ENCODE data around the gene SPSB3.

SPSB3 gene

DNA sequence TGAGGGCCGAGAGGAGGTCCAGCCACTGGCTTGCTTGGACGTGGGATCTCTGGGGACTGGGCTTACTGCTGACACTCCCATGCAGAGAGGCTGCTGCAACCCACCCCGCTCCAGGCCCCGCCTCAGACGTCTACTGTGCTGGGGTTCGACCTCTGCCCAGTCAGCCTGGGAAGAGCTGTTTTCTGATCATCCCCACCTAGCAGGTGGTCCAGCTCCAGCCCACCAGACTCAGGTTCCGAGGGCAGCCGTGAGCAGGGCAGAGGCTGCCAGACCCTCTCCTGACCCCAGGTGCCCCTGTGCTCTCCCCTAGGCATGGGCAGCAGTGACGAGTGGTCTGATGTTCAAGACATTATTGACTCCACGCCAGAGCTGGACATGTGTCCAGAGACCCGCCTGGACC is 34.4 kb downstream of the SPSB3 start:
- ATAC-seq, result no peak

DNA sequence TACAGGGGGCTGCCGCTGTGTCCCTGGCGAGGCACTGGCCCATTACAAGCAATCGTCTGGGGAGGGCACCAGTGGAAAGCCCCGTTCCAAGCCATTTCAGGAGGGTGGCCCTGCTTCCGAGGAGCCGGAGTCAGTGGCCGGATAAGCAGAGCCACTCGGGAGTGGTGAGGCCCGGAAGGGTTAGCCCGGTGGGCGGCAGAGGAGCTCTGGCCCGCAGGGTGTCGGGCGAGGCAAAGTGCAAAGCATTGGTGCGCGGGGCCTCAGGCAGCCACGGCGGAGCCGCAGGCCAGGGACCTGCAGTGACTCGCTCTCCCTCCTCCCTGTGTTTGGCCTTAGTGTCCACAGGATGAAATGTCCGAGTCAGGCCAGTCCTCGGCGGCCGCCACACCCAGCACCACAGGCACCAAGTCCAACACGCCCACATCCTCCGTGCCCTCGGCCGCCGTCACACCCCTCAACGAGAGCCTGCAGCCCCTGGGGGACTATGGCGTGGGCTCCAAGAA is 35.6 kb downstream of the SPSB3 start:
- peak; percentile 9; the same call in 2 of the 3 replicates for ATAC-seq
- TF ChIP-seq PPARA (CRISPR knock-in tag; IDR thresholded peaks at IDR 0.05; ENCODE audit: borderline replicate concordance) (no peak), OSR1 (CRISPR knock-in tag; IDR thresholded peaks at IDR 0.05) (no peak), ZFP3 (CRISPR knock-in tag; IDR thresholded peaks at IDR 0.05) (no peak), ZNF70 (CRISPR knock-in tag; IDR thresholded peaks at IDR 0.05) (no peak)
- TF ChIP-seq, protein P1, sequence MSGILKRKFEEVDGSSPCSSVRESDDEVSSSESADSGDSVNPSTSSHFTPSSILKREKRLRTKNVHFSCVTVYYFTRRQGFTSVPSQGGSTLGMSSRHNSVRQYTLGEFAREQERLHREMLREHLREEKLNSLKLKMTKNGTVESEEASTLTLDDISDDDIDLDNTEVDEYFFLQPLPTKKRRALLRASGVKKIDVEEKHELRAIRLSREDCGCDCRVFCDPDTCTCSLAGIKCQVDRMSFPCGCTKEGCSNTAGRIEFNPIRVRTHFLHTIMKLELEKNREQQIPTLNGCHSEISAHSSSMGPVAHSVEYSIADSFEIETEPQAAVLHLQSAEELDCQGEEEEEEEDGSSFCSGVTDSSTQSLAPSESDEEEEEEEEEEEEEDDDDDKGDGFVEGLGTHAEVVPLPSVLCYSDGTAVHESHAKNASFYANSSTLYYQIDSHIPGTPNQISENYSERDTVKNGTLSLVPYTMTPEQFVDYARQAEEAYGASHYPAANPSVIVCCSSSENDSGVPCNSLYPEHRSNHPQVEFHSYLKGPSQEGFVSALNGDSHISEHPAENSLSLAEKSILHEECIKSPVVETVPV (CRISPR knock-in tag; IDR thresholded peaks at IDR 0.05), result no peak

More for the DNA sequence above, 34.4 kb downstream of the SPSB3 start:
- TF ChIP-seq BACH2 (CRISPR knock-in tag; IDR thresholded peaks at IDR 0.05; ENCODE audit: borderline replicate concordance) (no peak), OSR1 (CRISPR knock-in tag; IDR thresholded peaks at IDR 0.05) (no peak), ARNTL (CRISPR knock-in tag; IDR thresholded peaks at IDR 0.05; ENCODE audit: borderline replicate concordance, low read depth) (no peak)

DNA sequence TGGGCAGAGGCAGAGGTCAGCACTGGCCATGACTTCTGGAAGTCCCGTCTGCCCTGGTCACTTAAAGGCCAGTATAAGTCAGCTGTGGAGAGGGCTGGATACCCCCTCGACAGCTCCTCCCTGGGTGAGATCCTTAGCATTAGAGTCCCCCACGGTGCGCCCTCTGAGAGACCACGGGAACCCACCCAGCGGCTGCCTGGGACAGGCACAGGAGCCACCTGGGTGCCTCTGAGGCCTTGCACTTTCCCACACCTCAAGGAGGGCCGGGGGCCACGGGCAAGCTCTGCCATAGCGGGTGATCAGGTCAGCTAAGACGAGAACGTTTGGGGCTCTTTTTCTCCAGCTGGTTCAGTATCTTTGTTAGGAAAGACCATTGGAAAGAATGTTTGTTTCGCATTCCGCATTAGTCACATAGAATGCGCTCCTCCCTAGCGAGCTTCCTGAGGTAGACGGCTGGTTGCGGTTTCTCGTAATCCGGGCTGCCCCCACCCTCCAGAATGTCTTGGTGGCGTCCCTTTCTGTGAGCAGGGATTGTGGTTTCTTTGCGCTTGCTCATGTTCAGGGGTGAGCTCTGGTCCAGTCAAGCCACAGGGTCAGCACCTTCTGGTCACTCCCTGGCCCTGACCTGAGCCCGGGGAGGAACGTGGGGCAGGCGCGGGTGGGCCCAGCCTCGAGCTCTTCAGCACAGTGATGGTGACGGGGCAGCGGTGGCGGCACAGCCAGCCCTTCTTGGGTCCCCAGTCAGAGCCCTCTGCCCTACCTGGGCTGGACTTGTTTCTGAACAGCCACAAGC is 36.3 kb downstream of the SPSB3 start:
- ATAC-seq, result peak; percentile 54
- TF ChIP-seq, protein P2, sequence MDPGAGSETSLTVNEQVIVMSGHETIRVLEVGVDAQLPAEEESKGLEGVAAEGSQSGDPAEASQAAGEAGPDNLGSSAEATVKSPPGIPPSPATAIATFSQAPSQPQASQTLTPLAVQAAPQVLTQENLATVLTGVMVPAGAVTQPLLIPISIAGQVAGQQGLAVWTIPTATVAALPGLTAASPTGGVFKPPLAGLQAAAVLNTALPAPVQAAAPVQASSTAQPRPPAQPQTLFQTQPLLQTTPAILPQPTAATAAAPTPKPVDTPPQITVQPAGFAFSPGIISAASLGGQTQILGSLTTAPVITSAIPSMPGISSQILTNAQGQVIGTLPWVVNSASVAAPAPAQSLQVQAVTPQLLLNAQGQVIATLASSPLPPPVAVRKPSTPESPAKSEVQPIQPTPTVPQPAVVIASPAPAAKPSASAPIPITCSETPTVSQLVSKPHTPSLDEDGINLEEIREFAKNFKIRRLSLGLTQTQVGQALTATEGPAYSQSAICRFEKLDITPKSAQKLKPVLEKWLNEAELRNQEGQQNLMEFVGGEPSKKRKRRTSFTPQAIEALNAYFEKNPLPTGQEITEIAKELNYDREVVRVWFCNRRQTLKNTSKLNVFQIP (CRISPR knock-in tag; IDR thresholded peaks at IDR 0.05; ENCODE audit: borderline replicate concordance, low read depth), result no peak
- TF ChIP-seq, protein P1 (CRISPR knock-in tag; IDR thresholded peaks at IDR 0.05), result no peak
- TF ChIP-seq CSDC2 (CRISPR knock-in tag; IDR thresholded peaks at IDR 0.05), result no peak
- TF ChIP-seq ZNF70 (CRISPR knock-in tag; IDR thresholded peaks at IDR 0.05), result no peak
- TF ChIP-seq SNAI2 (CRISPR knock-in tag; IDR thresholded peaks at IDR 0.05), result no peak
- TF ChIP-seq ZFP3 (CRISPR knock-in tag; IDR thresholded peaks at IDR 0.05), result no peak
- no peak for TF ChIP-seq ZNF565 (CRISPR knock-in tag; conservative IDR thresholded peaks at IDR 0.05; ENCODE audit: low read depth)
- no peak for TF ChIP-seq ISL1 (CRISPR knock-in tag; IDR thresholded peaks at IDR 0.05)
- TF ChIP-seq ZFP30 (CRISPR knock-in tag; IDR thresholded peaks at IDR 0.05), result no peak
- no peak for TF ChIP-seq GLIS3 (CRISPR knock-in tag; IDR thresholded peaks at IDR 0.05)
- TF ChIP-seq, protein P3, sequence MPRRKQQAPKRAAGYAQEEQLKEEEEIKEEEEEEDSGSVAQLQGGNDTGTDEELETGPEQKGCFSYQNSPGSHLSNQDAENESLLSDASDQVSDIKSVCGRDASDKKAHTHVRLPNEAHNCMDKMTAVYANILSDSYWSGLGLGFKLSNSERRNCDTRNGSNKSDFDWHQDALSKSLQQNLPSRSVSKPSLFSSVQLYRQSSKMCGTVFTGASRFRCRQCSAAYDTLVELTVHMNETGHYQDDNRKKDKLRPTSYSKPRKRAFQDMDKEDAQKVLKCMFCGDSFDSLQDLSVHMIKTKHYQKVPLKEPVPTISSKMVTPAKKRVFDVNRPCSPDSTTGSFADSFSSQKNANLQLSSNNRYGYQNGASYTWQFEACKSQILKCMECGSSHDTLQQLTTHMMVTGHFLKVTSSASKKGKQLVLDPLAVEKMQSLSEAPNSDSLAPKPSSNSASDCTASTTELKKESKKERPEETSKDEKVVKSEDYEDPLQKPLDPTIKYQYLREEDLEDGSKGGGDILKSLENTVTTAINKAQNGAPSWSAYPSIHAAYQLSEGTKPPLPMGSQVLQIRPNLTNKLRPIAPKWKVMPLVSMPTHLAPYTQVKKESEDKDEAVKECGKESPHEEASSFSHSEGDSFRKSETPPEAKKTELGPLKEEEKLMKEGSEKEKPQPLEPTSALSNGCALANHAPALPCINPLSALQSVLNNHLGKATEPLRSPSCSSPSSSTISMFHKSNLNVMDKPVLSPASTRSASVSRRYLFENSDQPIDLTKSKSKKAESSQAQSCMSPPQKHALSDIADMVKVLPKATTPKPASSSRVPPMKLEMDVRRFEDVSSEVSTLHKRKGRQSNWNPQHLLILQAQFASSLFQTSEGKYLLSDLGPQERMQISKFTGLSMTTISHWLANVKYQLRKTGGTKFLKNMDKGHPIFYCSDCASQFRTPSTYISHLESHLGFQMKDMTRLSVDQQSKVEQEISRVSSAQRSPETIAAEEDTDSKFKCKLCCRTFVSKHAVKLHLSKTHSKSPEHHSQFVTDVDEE (CRISPR knock-in tag; IDR thresholded peaks at IDR 0.05), result no peak
- TF ChIP-seq TOX (CRISPR knock-in tag; IDR thresholded peaks at IDR 0.05; ENCODE audit: borderline replicate concordance), result no peak
- no peak for TF ChIP-seq ARNTL (CRISPR knock-in tag; IDR thresholded peaks at IDR 0.05; ENCODE audit: borderline replicate concordance, low read depth)
- TF ChIP-seq TCF4 (CRISPR knock-in tag; IDR thresholded peaks at IDR 0.05; ENCODE audit: borderline replicate concordance), result no peak
- no peak for TF ChIP-seq ZNF8 (CRISPR knock-in tag; IDR thresholded peaks at IDR 0.05)
- TF ChIP-seq, protein P4, sequence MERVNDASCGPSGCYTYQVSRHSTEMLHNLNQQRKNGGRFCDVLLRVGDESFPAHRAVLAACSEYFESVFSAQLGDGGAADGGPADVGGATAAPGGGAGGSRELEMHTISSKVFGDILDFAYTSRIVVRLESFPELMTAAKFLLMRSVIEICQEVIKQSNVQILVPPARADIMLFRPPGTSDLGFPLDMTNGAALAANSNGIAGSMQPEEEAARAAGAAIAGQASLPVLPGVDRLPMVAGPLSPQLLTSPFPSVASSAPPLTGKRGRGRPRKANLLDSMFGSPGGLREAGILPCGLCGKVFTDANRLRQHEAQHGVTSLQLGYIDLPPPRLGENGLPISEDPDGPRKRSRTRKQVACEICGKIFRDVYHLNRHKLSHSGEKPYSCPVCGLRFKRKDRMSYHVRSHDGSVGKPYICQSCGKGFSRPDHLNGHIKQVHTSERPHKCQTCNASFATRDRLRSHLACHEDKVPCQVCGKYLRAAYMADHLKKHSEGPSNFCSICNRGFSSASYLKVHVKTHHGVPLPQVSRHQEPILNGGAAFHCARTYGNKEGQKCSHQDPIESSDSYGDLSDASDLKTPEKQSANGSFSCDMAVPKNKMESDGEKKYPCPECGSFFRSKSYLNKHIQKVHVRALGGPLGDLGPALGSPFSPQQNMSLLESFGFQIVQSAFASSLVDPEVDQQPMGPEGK (CRISPR knock-in tag; IDR thresholded peaks at IDR 0.05; ENCODE audit: borderline replicate concordance), result no peak
- TF ChIP-seq PPARA (CRISPR knock-in tag; IDR thresholded peaks at IDR 0.05; ENCODE audit: borderline replicate concordance), result no peak

All from SK-N-SH treated with all-trans-retinoic acid at 6 μM for 48 hours (cell line).